Measurements from ENCODE around the gene HILPDA. TPM values are rescaled to one million over a fixed set of nuclear protein-coding genes. Genes with fewer than 3 reads are reported as not detected.
"Not testable (repeated sequence)": the region's sequence is repeated elsewhere in the genome, so short reads cannot be mapped to it uniquely, and the experiment has no call there.

Gene HILPDA
- total RNA-seq, 1 experiment from 2014 or later, result 17.0 TPM

DNA sequence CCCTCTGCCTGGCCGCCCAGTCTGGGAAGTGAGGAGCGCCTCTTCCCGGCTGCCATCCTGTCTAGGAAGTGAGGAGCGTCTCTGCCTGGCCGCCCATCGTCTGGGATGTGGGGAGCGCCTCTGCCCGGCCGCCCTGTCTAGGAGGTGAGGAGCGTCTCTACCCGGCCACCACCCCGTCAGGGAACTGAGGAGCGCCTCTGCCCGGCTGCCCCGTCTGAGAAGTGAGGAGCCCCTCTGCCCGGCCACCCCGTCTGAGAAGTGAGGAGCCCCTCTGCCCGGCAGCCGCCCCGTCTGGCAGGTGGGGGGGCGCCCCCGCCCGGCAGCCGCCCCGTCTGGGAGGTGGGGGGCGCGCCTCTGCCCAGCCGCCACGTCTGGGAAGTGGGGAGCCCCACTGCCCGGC, 7.7 kb downstream of the HILPDA start:
- DNase-seq (ENCODE audit: low read depth), result not testable (repeated sequence)

GRCh38 chr7:128463933-128464332, 8.3 kb downstream of the HILPDA start:
- DNase-seq (ENCODE audit: low read depth), result not testable (repeated sequence)

- DNase-seq (ENCODE audit: low read depth), result not testable (repeated sequence)
Measured at GRCh38 chr7:128466871-128467270, 11.2 kb downstream of the HILPDA start.

DNA sequence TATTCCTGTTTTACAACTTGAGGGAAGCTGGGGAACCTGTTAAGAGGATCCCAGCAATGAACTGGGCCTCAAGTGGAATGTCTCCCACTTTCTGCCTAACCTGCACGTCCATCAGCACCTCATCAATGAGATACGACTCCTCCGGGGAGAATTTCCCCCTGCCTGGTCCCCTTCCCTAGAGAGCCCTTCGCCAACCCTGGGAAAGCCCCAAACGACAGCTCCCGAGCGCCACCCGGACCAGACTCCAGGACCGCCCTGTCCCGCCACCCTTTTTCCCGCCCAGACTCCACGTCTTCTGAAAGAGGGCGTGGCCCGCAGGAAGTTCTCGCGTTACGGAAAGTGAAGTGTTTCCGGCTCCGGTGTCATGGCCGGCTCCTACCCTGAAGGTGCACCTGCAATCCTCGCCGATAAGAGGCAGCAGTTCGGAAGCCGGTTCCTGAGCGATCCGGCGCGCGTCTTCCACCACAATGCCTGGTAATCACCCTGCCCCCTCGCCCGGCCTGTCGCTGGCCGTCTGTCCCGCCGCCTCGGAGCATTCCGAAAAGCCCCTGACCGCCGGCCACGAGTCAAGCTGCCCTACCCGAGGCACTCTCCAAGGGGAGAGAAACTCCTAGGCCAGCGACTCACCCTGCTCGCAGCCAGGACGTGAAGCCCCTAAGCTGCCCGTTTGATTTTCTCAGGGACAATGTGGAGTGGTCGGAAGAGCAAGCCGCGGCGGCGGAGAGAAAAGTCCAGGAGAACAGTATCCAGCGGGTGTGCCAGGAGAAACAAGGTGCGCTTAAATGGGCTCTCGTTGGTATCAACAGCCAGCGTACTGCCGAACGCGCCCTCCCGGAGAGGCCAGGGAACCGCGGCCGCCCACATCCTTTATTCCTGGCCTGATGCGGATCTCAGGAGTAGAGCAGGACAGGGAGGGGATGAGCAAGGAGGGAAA, 21.0 kb downstream of the HILPDA start, which contains the start of gene METTL2B:
Gene METTL2B (plus strand): TSS at position 347 of the 934 bp plus-strand sequence. CDS start 18 bp downstream, at position 365.
- peak; percentile 96 for DNase-seq (ENCODE audit: low read depth)

GRCh38 chr7:128477336-128477690, 21.6 kb downstream of the HILPDA start:
- not testable (repeated sequence) for DNase-seq (ENCODE audit: low read depth)

DNA sequence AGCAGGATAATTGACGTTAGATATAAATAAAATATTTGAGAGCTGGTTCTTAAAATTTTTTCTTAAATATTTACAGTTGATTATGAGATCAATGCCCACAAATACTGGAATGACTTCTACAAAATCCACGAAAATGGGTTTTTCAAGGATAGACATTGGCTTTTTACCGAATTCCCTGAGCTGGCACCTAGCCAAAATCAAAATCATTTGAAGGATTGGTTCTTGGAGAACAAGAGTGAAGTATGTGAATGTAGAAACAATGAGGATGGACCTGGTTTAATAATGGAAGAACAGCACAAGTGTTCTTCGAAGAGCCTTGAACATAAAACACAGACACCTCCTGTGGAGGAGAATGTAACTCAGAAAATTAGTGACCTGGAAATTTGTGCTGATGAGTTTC, 23.4 kb downstream of the HILPDA start:
- DNase-seq (ENCODE audit: low read depth), result not testable (repeated sequence)

- not testable (repeated sequence) for DNase-seq (ENCODE audit: low read depth)
Measured at GRCh38 chr7:128488134-128488533, 32.5 kb downstream of the HILPDA start.

- DNase-seq (ENCODE audit: low read depth), result no peak
Measured at GRCh38 chr7:128497405-128497804, 41.7 kb downstream of the HILPDA start.

- not testable (repeated sequence) for DNase-seq (ENCODE audit: low read depth)
Measured at GRCh38 chr7:128505416-128505815, 49.7 kb downstream of the HILPDA start.

GRCh38 chr7:128506819-128507218, 51.1 kb downstream of the HILPDA start:
- DNase-seq (ENCODE audit: low read depth), result not testable (repeated sequence)

DNA sequence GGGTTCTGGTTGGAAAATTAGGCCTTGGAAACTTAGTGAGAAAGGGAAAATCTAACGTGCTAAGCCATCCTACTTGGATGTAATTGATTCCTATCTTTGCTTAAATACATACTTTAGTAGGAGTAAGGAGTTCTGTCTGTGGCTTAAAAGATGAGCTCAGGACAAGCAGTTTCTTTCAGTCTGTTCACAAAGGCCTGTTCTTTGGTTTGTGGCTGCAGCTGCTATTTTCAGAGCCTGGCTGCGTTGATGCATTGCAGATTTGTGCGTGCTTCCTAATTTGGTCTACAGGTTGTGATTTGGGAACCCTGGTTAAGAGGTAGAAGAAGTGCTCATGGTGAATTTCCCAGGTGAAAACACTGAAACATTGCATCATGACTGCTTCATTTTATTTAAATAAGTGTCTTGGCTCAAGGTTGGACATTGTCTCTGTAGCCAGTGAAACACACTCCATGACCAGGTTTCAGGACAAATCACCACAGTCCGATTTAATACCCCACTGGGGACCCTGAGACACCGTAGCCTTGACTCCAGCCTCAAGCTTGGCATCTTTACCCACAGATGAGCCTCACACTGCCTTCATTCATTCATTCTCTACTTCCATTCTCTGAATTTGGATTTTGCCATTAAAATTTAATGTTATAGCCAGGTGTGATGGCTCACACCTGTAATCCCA, 51.8 kb downstream of the HILPDA start:
- DNase-seq (ENCODE audit: low read depth), result not testable (repeated sequence)

Other genes starting within 250 kb of the HILPDA start
- gene LEP, start 214.6 kb upstream of the HILPDA start, total RNA-seq (2014; rRNA removed; shearing (Covaris generic)), result not detected in 2 replicates
- gene RBM28, start 112.0 kb upstream of the HILPDA start, total RNA-seq (2014; rRNA removed; shearing (Covaris generic)), result 4.5 and 18.5 TPM in 2 replicates
- not detected in 2 replicates for gene PRRT4, start 94.2 kb upstream of the HILPDA start, total RNA-seq (2014; rRNA removed; shearing (Covaris generic))
- gene IMPDH1, start 45.9 kb upstream of the HILPDA start, total RNA-seq (2014; rRNA removed; shearing (Covaris generic)), result 40.0 and 59.1 TPM in 2 replicates
- 31.3 and 36.0 TPM in 2 replicates for gene METTL2B, start 20.9 kb downstream of the HILPDA start, total RNA-seq (2014; rRNA removed; shearing (Covaris generic))
- 0.02 and 0.07 TPM in 2 replicates for gene GARIN1A, start 216.4 kb downstream of the HILPDA start, total RNA-seq (2014; rRNA removed; shearing (Covaris generic))